ENCODE measurements around the gene PRKN. TPM values are rescaled to one million over a fixed set of nuclear protein-coding genes. Genes with fewer than 3 reads are reported as not detected.
"Not testable (repeated sequence)": the region's sequence is repeated elsewhere in the genome, so short reads cannot be mapped to it uniquely, and the experiment has no call there.

The PRKN gene
- total RNA-seq, 2 donors from 2014 or later, result 8.3 to 8.4 TPM

GRCh38 chr6:162416307-162416706, 311.3 kb downstream of the PRKN start:
- Mint-ChIP-seq H3K4me3 (no peak overlapping the region), H3K4me1 (no peaks in the 10 kb centered on the region), H3K27me3 (no peaks in the 10 kb centered on the region), H3K27ac (no peak overlapping the region), H3K36me3 (ENCODE audit: low read depth) (no peaks in the 10 kb centered on the region)
- no peak for DNase-seq
- no peak for ATAC-seq
- H3K9me3 ChIP-seq (ENCODE audit: control insufficient read depth, low read length, poor library complexity, severe bottlenecking), result no peaks in the 10 kb centered on the region

DNA sequence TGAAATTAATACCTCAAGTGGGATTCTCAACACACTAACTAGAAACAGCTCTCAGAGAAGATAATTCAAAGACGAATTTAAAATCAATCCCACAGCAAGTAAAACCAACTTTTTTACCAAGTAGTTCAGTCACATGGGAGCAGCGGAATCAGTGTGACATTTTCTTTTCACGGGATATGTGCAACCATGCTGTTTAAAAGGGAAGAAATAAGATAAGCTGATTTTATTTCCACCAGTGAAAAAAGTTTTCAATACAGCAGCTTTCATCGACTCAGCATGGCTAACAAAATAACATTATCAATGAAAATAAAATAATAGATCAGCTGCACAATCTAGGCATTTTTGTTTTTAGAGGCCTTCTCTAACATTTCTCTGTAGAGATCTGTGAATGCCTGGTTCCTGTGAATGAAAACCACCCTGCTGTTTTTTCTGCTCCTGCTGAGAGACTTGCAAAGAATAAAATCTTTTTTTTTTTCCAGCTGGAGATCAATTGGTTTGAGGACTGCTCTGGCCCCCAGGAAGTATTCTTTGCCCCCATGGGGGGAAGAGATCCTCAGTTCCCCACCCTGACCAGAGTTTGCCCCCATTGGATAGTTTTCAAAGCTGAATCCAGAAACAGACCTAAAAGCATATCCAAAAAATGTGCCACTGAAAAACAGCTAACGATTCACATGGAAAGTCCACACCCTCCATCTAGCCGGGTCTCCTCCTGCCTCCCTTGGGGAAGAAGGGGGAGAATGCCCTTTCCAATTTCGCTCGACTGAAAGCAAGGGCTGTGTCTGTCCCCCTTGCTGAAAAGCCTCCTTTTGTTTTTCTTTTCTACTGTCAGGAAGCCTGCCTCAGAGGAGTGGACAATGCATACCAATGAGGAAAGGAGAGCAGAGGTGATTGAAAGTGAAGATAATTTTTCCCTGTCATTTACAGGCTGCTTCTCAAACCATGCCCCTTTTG, 317.6 kb downstream of the PRKN start:
- H3K36me3 Mint-ChIP-seq (ENCODE audit: low read depth), result no peaks in the 10 kb centered on the region
- DNase-seq (no peak), ATAC-seq (no peak)
- no peaks in the 10 kb centered on the region for H3K27me3 Mint-ChIP-seq
- H3K9me3 ChIP-seq (ENCODE audit: control insufficient read depth, low read length, poor library complexity, severe bottlenecking), result no peaks in the 10 kb centered on the region
- H3K4me3 Mint-ChIP-seq, result no peak overlapping the region
- H3K27ac Mint-ChIP-seq, result no peak overlapping the region
- H3K4me1 Mint-ChIP-seq, result no peaks in the 10 kb centered on the region

DNA sequence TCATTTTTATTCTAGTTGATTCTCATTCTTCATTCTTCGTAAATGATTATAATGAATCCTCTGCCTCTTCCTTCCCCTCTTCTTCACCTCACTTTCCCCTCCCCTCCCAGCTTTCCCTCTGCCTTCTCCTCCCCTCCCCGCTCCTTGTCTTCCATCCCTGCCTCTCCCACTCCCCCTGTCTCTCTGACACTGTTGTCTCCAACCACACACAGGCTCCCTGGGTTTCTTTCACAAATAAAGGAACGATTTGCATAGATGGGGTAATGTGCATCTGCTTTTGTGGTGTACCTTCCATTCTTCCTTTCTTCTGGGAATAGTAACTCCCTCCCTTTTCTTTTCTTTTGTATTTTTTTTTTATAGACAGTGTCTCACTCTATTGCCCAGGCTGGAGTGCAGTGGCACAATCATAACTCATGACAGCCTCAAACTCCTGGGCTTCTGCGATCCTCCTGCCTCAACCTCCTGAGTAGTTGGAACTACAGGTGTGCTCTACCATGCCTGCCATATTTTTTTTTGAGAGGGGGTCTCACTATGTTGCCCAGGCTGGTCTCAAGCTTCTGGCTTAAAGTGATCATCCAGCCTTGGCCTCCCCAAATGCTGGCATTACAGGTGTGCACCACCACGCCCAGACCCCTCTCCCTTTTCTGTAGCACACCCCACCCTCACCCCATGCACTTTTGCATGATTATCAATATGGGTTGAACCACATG, 318.6 kb downstream of the PRKN start:
- Mint-ChIP-seq H3K27ac (no peak overlapping the region), H3K27me3 (no peaks in the 10 kb centered on the region), H3K4me3 (no peak overlapping the region), H3K36me3 (ENCODE audit: low read depth) (no peaks in the 10 kb centered on the region), H3K4me1 (no peaks in the 10 kb centered on the region)
- ATAC-seq (no peak), DNase-seq (no peak)
- H3K9me3 ChIP-seq (ENCODE audit: control insufficient read depth, low read length, poor library complexity, severe bottlenecking), result no peaks in the 10 kb centered on the region

GRCh38 chr6:162404951-162405350, 322.6 kb downstream of the PRKN start:
- no peaks in the 10 kb centered on the region for H3K27me3 Mint-ChIP-seq
- H3K9me3 ChIP-seq (ENCODE audit: control insufficient read depth, low read length, poor library complexity, severe bottlenecking), result no peaks in the 10 kb centered on the region
- no peak for ATAC-seq
- H3K27ac Mint-ChIP-seq, result no peak overlapping the region
- DNase-seq, result no peak
- no peaks in the 10 kb centered on the region for H3K36me3 Mint-ChIP-seq (ENCODE audit: low read depth)
- no peaks in the 10 kb centered on the region for H3K4me1 Mint-ChIP-seq
- H3K4me3 Mint-ChIP-seq, result no peak overlapping the region

GRCh38 chr6:162403031-162403430, 324.5 kb downstream of the PRKN start:
- no peaks in the 10 kb centered on the region for H3K27me3 Mint-ChIP-seq
- no peaks in the 10 kb centered on the region for H3K9me3 ChIP-seq (ENCODE audit: control insufficient read depth, low read length, poor library complexity, severe bottlenecking)
- no peak overlapping the region for H3K4me3 Mint-ChIP-seq

DNA sequence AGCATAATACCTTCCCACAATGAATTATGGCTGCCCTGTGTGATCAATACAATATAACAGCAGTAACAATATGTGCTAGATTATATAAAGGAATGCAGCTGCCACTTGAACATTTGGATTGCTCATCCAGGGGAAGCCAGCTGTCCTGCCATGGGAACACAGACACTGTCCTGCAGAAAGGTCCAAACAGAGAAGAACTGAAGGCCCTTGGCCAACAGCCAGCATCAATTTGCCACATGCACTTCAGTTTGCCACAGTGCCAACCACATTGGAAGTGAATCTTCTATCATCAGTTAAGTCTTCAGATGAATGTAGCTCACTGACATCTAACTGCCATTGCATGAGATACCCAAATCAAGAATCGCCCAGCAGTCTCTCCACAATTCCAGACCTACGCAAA, 332.4 kb downstream of the PRKN start:
- H3K4me3 Mint-ChIP-seq, result no peak overlapping the region
- H3K4me1 Mint-ChIP-seq, result no peaks in the 10 kb centered on the region
- H3K27ac Mint-ChIP-seq, result no peak overlapping the region
- no peaks in the 10 kb centered on the region for H3K36me3 Mint-ChIP-seq (ENCODE audit: low read depth)
- no peak for ATAC-seq
- no peaks in the 10 kb centered on the region for H3K27me3 Mint-ChIP-seq
- DNase-seq, result no peak
- H3K9me3 ChIP-seq (ENCODE audit: control insufficient read depth, low read length, poor library complexity, severe bottlenecking), result no peaks in the 10 kb centered on the region

More at GRCh38 chr6:162403031-162403430, 324.5 kb downstream of the PRKN start:
- ATAC-seq (no peak), DNase-seq (no peak)
- Mint-ChIP-seq H3K36me3 (ENCODE audit: low read depth) (no peaks in the 10 kb centered on the region), H3K27ac (no peak overlapping the region), H3K4me1 (no peaks in the 10 kb centered on the region)

DNA sequence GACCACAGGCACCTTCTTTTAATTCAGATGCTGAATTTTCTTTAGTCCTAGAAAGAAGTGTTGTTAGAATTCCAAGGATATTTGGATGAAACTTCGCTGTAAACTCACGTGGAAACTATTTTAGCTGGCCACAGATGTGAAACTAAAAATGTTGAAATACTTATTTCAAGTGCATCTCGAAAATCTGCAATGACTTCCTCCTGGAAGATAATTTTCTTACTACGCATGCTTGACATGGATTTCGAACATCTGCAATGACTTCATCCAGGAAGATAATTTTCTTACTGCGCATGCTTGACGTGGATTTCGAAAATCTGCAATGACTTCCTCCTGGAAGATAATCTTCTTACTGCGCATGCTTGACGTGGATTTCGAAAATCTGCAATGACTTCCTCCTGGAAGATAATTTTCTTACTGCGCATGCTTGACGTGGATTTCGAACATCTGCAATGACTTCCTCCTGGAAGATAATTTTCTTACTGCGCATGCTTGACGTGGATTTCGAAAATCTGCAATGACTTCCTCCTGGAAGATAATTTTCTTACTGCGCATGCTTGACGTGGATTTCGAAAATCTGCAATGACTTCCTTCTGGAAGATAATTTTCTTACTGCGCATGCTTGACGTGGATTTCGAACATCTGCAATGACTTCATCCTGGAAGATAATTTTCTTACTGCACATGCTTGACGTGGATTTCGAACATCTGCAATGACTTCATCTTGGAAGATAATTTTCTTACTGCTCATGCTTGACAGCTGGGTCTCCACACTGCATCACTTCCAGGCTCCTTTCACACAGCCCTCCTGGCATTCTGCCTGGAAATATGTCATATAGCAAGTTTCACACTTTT, 336.4 kb downstream of the PRKN start:
- H3K4me1 Mint-ChIP-seq; ATAC-seq; H3K4me3 Mint-ChIP-seq; H3K27ac Mint-ChIP-seq; H3K27me3 Mint-ChIP-seq; H3K36me3 Mint-ChIP-seq (ENCODE audit: low read depth); H3K9me3 ChIP-seq (ENCODE audit: control insufficient read depth, low read length, poor library complexity, severe bottlenecking); DNase-seq: not testable (repeated sequence)

DNA sequence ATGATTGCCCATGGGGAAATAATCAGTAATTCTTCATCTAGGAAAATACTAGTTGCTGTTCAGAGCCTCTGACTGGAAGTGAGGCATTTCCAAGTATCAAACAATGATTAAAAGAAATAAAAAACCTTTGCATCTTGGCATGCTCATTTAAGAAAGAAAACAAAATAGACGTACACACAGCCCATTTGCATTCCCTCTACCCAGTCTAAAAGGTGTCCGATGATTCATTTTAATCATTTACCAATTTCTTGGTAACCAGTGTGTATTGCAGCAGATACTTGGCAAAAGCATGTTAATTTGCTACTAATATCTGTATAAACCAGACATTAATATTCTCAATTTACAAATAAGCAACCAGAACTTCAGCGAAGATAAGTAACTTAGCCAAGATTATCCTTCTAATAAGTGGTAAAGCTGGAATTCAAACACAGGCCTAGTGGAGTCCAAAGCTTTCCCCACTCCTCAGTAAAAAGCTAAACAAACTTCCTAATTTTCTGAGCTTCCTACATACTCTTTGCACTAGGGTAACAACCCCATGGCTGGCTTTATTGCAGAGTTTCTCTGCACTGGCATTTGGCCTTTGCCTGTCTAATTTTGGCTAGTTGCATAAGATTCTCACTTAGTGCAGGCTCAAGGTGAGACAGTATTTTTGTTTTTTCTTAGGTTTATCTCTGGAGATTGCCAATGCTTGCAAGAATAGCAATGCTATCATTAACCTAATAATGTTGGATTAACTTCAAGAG, 338.1 kb downstream of the PRKN start:
- DNase-seq, result no peak
- Mint-ChIP-seq H3K4me1 (no peaks in the 10 kb centered on the region), H3K27ac (no peak overlapping the region), H3K36me3 (ENCODE audit: low read depth) (no peaks in the 10 kb centered on the region), H3K4me3 (no peak overlapping the region), H3K27me3 (no peaks in the 10 kb centered on the region)
- H3K9me3 ChIP-seq (ENCODE audit: control insufficient read depth, low read length, poor library complexity, severe bottlenecking), result no peaks in the 10 kb centered on the region
- ATAC-seq, result no peak

DNA sequence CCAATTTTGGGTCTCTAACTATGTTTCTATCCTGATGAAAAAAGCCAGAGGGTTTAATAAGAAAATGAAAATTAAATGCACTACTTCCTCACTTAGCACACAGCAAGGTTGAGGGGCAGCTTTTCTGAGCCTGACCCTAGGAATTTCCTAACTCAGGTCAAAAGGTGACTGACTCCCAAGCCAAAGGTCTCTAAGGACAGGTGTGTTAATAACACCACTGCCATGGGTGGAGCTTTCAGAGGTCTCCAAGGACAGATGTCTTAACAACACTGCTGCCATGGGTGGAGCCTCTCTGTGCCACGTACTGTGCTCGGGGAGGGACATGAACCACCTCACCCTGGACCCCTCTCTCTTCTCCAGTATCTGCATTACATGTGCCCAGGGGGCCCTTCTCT, 339.2 kb downstream of the PRKN start:
- no peaks in the 10 kb centered on the region for H3K36me3 Mint-ChIP-seq (ENCODE audit: low read depth)
- no peak for ATAC-seq
- H3K4me3 Mint-ChIP-seq, result no peak overlapping the region
- no peak for DNase-seq
- no peaks in the 10 kb centered on the region for H3K27me3 Mint-ChIP-seq
- H3K27ac Mint-ChIP-seq, result no peak overlapping the region
- no peaks in the 10 kb centered on the region for H3K4me1 Mint-ChIP-seq
- no peaks in the 10 kb centered on the region for H3K9me3 ChIP-seq (ENCODE audit: control insufficient read depth, low read length, poor library complexity, severe bottlenecking)

- DNase-seq (no peak), ATAC-seq (no peak)
- Mint-ChIP-seq H3K27ac (no peak overlapping the region), H3K4me1 (no peaks in the 10 kb centered on the region), H3K36me3 (ENCODE audit: low read depth) (no peaks in the 10 kb centered on the region), H3K27me3 (no peaks in the 10 kb centered on the region), H3K4me3 (no peak overlapping the region)
- no peaks in the 10 kb centered on the region for H3K9me3 ChIP-seq (ENCODE audit: control insufficient read depth, low read length, poor library complexity, severe bottlenecking)
Measured at GRCh38 chr6:162387718-162388382, 339.7 kb downstream of the PRKN start.

DNA sequence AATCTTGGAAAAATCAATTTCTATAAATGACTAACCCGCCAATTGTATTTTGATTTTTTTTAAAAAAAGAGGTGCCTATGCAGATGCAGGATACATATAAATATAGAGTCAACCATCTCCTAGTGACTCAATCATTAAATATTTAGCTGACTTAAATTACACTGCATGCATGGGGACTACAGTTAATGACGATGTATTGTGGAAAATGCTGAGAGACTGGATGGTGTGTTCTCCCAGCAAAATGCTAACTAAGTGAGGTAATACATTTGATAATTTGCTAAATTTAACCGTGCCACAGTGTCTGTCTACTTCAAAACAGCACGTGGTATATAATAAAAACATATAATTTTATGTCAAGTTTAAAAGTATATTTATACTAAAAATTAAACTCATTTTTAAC, 341.6 kb downstream of the PRKN start:
- no peak for ATAC-seq
- Mint-ChIP-seq H3K36me3 (ENCODE audit: low read depth) (no peaks in the 10 kb centered on the region), H3K27ac (no peak overlapping the region), H3K4me3 (no peak overlapping the region), H3K4me1 (no peaks in the 10 kb centered on the region), H3K27me3 (no peaks in the 10 kb centered on the region)
- H3K9me3 ChIP-seq (ENCODE audit: control insufficient read depth, low read length, poor library complexity, severe bottlenecking), result no peaks in the 10 kb centered on the region
- no peak for DNase-seq

DNA sequence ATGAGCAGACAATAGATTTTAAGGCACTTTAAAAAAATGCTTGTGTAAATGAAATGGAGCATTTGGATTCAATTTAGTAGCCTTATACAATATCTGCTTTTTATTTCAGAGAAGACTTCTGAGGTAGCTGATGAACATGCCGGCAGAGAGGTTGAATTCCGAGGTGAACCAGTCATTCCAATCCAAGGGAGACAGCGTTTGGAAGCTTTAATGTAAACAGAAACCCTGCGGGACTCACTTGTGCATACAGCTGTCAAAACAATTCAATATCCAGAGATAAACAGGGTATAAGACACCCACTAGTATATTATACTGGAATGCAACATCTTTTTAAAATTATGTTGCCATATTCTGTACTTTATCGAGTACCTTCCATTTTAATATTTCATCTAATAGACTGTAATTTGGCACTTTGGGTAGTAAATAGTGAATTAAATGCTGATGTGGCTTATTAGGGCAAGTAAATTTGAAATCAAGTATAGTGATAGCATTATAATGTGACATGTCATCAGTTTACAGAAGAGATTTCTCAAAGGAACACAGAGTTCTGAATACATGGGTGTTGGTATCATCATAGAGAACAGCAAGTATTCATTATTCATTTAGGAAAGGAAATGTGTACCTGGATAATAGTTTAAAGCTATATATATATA, 347.7 kb downstream of the PRKN start:
- DNase-seq (no peak), ATAC-seq (no peak)
- H3K27me3 Mint-ChIP-seq, result no peaks in the 10 kb centered on the region
- no peaks in the 10 kb centered on the region for H3K9me3 ChIP-seq (ENCODE audit: control insufficient read depth, low read length, poor library complexity, severe bottlenecking)
- H3K4me3 Mint-ChIP-seq, result no peak overlapping the region
- no peaks in the 10 kb centered on the region for H3K4me1 Mint-ChIP-seq
- no peaks in the 10 kb centered on the region for H3K36me3 Mint-ChIP-seq (ENCODE audit: low read depth)
- no peak overlapping the region for H3K27ac Mint-ChIP-seq

Measured in T-helper 17 cell (primary cell).